Measurements from ENCODE around the gene LMF1. TPM values are rescaled to one million over a fixed set of nuclear protein-coding genes. Genes with fewer than 3 reads are reported as not detected.

The LMF1 gene
- total RNA-seq, 2 experiments from 2014 or later: 17.0 to 31.4 TPM

- H3K27ac ChIP-seq (ENCODE audit: low read depth, low read length, poor library complexity, severe bottlenecking): no peak overlapping the region
- no peak overlapping the region for H2AFZ ChIP-seq (ENCODE audit: low read length)
- intact Hi-C loops (cut with micrococcal nuclease; ENCODE audit: unreplicated experiment): no loop called here
- CTCF ChIA-PET (ENCODE audit: unreplicated experiment): interaction anchor here (0.7 kb wide), 1 partner anchor 43 kb away, joined by 5 read pairs; no protein-coding TSS in a partner anchor
- no peaks in the 10 kb centered on the region for H3K9me2 ChIP-seq (ENCODE audit: insufficient read depth, low read length)
- POLR2A ChIA-PET: no interaction called here
- no TSS peak for BruUV-seq (replicated peaks)
- no peaks in the 10 kb centered on the region for H3K4me1 ChIP-seq (ENCODE audit: insufficient read depth, low read length, poor library complexity, severe bottlenecking)
- no peak overlapping the region for H3K4me2 ChIP-seq (ENCODE audit: low read length)
- no peaks in the 10 kb centered on the region for H4K20me1 ChIP-seq (ENCODE audit: insufficient read depth, low read length)
- no peaks in the 10 kb centered on the region for H3K36me3 ChIP-seq (ENCODE audit: insufficient read depth, low read length)
- H3K4me3 ChIP-seq (ENCODE audit: low read depth, low read length, poor library complexity, severe bottlenecking): no peak overlapping the region
- TF ChIP-seq CTCF (conservative IDR thresholded peaks at IDR 0.05; ENCODE audit: low read length): no peak
- TF ChIP-seq EZH2phosphoT487 (IDR thresholded peaks at IDR 0.05; ENCODE audit: borderline replicate concordance, low read depth, low read length): no peak
- no peak for DNase-seq (ENCODE audit: low spot score)
- no peaks in the 10 kb centered on the region for H3K9me3 ChIP-seq (ENCODE audit: low read length)
- no peaks in the 10 kb centered on the region for H3K79me2 ChIP-seq (ENCODE audit: insufficient read depth, low read depth, low read length)
Observed at GRCh38 chr16:984736-985636, 14.2 kb upstream of the LMF1 start.

GRCh38 chr16:984121-984694 lies 13.4 kb upstream of the LMF1 start:
- H3K4me1 ChIP-seq (ENCODE audit: insufficient read depth, low read length, poor library complexity, severe bottlenecking): no peaks in the 10 kb centered on the region
- H3K36me3 ChIP-seq (ENCODE audit: insufficient read depth, low read length): no peaks in the 10 kb centered on the region
- no peak overlapping the region for H2AFZ ChIP-seq (ENCODE audit: low read length)
- ChIA-PET POLR2A (no interaction called here), CTCF (ENCODE audit: unreplicated experiment) (interaction anchor here (0.6 to 0.7 kb wide), 2 partner anchors 40 to 44 kb away, joined by 3 to 5 read pairs; no protein-coding TSS in a partner anchor)
- no peak for DNase-seq (ENCODE audit: low spot score)
- no peak overlapping the region for H3K4me3 ChIP-seq (ENCODE audit: low read depth, low read length, poor library complexity, severe bottlenecking)
- no peaks in the 10 kb centered on the region for H4K20me1 ChIP-seq (ENCODE audit: insufficient read depth, low read length)
- H3K79me2 ChIP-seq (ENCODE audit: insufficient read depth, low read depth, low read length): no peaks in the 10 kb centered on the region
- H3K27ac ChIP-seq (ENCODE audit: low read depth, low read length, poor library complexity, severe bottlenecking): no peak overlapping the region
- no peak overlapping the region for H3K4me2 ChIP-seq (ENCODE audit: low read length)
- BruUV-seq (replicated peaks): no TSS peak
- TF ChIP-seq CTCF (conservative IDR thresholded peaks at IDR 0.05; ENCODE audit: low read length) (no peak), EZH2phosphoT487 (IDR thresholded peaks at IDR 0.05; ENCODE audit: borderline replicate concordance, low read depth, low read length) (no peak)
- H3K9me2 ChIP-seq (ENCODE audit: insufficient read depth, low read length): no peaks in the 10 kb centered on the region
- intact Hi-C loops (cut with micrococcal nuclease; ENCODE audit: unreplicated experiment): no loop called here
- no peaks in the 10 kb centered on the region for H3K9me3 ChIP-seq (ENCODE audit: low read length)

Measured in OCI-LY7 (cell line).